Stimulated activated CD4-positive, alpha-beta T cell treated with anti-CD3 and anti-CD28 coated beads, Interleukin-15, amount 100 ng/mL, for 24 hours (primary cell): ENCODE measurements around the gene BFAR.
"Not testable (repeated sequence)": the region's sequence is repeated elsewhere in the genome, so short reads cannot be mapped to it uniquely, and the experiment has no call there.

ENCODE experiments used
- DNase-seq: peaks from one replicate; pipeline ENCODE4 v3.0.0-alpha.2; 2020

The BFAR gene

GRCh38 chr16:14632693-14633569, at the start of gene BFAR:
TSS of gene BFAR (plus strand) at chr16:14632951. CDS start at chr16:14644347, 11,396 bp downstream.
- DNase-seq: peak; percentile 99

- no peak for DNase-seq
These were observed 47.5 kb upstream of the BFAR start for GRCh38 chr16:14585287-14585686.

GRCh38 chr16:14586637-14587305, 46.0 kb upstream of the BFAR start:
- no peak for DNase-seq

- DNase-seq: no peak
These were observed 32.6 kb upstream of the BFAR start for GRCh38 chr16:14600164-14600563.

GRCh38 chr16:14602443-14602963, 30.2 kb upstream of the BFAR start:
- no peak for DNase-seq

- no peak for DNase-seq
These were observed 26.6 kb upstream of the BFAR start for GRCh38 chr16:14606102-14606501.

- DNase-seq: no peak
These were observed 24.6 kb upstream of the BFAR start for GRCh38 chr16:14608111-14608566.

- no peak for DNase-seq
These were observed 24.1 kb upstream of the BFAR start for GRCh38 chr16:14608604-14609003.

- no peak for DNase-seq
These were observed 23.0 kb upstream of the BFAR start for GRCh38 chr16:14609716-14610115.

GRCh38 chr16:14611660-14612059, 21.1 kb upstream of the BFAR start:
- no peak for DNase-seq

- no peak for DNase-seq
These were observed 18.8 kb upstream of the BFAR start for GRCh38 chr16:14613991-14614390.

GRCh38 chr16:14616280-14616679, 16.5 kb upstream of the BFAR start:
- DNase-seq: no peak

GRCh38 chr16:14618566-14618965, 14.2 kb upstream of the BFAR start:
- no peak for DNase-seq

GRCh38 chr16:14627078-14627477, 5.7 kb upstream of the BFAR start:
- no peak for DNase-seq

- DNase-seq: peak; percentile 8
These were observed 3.7 kb upstream of the BFAR start for GRCh38 chr16:14628806-14629611.

GRCh38 chr16:14629612-14629918, 3.2 kb upstream of the BFAR start:
- DNase-seq: no peak

- peak; percentile 98 for DNase-seq
These were observed 2.7 kb upstream of the BFAR start, which contains the start of gene PARN for GRCh38 chr16:14629919-14630619. TSS of gene PARN (minus strand) at chr16:14630260. CDS start at chr16:14630125, 135 bp downstream.

- DNase-seq: not testable (repeated sequence)
These were observed 2.0 kb upstream of the BFAR start for GRCh38 chr16:14630620-14631330.

GRCh38 chr16:14634389-14634725, 1.6 kb downstream of the BFAR start:
- DNase-seq: no peak

- DNase-seq: no peak
These were observed 2.8 kb downstream of the BFAR start for GRCh38 chr16:14635395-14636165.
